ENCODE results near the gene MRPL16. TPM values are rescaled to one million over a fixed set of nuclear protein-coding genes. Genes with fewer than 3 reads are reported as not detected.

Gene MRPL16
- total RNA-seq, 2 experiments from 2014 or later = 22.8 to 24.6 TPM

DNA sequence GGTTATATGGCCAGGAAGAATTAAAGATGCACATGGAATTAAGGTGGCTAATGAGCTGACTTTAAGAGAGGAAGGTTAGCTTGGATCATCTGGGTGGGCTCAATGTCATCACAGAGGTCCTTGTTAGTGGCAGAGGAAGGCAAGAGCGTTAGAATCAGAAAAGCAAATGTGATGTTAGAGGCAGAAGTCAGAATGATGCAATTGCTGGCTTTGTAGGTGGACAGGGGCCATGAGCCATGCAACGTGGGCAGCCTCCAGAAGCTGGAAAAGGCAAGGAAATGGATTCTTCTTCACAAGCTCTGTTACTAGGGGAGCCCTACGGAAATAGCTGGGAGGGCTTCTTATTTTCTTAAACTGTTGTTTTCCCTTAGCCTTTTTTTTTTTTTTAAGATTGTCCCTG, 37.0 kb upstream of the MRPL16 start:
- H3K4me3 ChIP-seq (ENCODE audit: low read length) = no peak overlapping the region
- POLR2A ChIA-PET = no interaction called here
- ATAC-seq (ENCODE audit: poor library complexity) (no peak), DNase-seq (no peak)
- intact Hi-C loops (cut with DNase I, micrococcal nuclease) = no loop called here
- no peaks in the 10 kb centered on the region for H3K9me3 ChIP-seq (ENCODE audit: control insufficient read depth in 1 of 2, insufficient read depth in 1 of 2, low read length in 2 of 2)
- H3K27ac Mint-ChIP-seq = no peak overlapping the region
- no peaks in the 10 kb centered on the region for H3K9me3 Mint-ChIP-seq
- CTCF ChIA-PET = interaction anchor here (0.7 kb wide), 1 partner anchor 91 kb away, joined by 3 read pairs; no protein-coding TSS in a partner anchor
- H3K4me3 Mint-ChIP-seq = no peak overlapping the region
- no peaks in the 10 kb centered on the region for H3K27me3 ChIP-seq (ENCODE audit: control insufficient read depth in 1 of 2, insufficient read depth in 2 of 2, low read length in 2 of 2)
- no peak overlapping the region for H3K27ac ChIP-seq (ENCODE audit: low read depth in 1 of 2, low read length in 2 of 2)
- TF ChIP-seq, protein P1, sequence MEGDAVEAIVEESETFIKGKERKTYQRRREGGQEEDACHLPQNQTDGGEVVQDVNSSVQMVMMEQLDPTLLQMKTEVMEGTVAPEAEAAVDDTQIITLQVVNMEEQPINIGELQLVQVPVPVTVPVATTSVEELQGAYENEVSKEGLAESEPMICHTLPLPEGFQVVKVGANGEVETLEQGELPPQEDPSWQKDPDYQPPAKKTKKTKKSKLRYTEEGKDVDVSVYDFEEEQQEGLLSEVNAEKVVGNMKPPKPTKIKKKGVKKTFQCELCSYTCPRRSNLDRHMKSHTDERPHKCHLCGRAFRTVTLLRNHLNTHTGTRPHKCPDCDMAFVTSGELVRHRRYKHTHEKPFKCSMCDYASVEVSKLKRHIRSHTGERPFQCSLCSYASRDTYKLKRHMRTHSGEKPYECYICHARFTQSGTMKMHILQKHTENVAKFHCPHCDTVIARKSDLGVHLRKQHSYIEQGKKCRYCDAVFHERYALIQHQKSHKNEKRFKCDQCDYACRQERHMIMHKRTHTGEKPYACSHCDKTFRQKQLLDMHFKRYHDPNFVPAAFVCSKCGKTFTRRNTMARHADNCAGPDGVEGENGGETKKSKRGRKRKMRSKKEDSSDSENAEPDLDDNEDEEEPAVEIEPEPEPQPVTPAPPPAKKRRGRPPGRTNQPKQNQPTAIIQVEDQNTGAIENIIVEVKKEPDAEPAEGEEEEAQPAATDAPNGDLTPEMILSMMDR (IDR thresholded peaks at IDR 0.05) = no peak
- no peaks in the 10 kb centered on the region for H3K36me3 Mint-ChIP-seq (ENCODE audit: low read depth)
- H3K4me1 ChIP-seq (ENCODE audit: insufficient read depth, low read length) = no peaks in the 10 kb centered on the region
- no peaks in the 10 kb centered on the region for H3K36me3 ChIP-seq (ENCODE audit: insufficient read depth, low read length)
- H3K27me3 Mint-ChIP-seq = no peaks in the 10 kb centered on the region
- H3K4me1 Mint-ChIP-seq (ENCODE audit: low read depth) = no peaks in the 10 kb centered on the region

DNA sequence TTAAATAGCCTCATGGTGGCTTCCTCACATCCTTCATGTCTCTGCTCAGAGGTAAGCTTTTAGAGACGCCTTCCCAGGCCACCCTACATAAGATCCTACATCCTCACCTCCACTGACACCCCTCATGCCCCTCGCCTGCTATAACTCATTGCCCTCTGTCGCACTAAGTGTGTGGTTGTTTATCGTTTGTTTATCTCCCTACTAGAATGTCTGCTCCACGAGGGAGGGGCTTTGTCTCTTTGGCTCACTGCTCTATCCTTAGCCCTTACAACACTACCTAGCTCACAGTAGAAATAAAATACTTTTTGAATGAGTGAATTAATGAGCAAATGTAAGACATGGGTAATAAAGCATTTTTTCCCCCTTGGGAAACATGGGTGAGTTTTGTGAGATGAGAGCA, 36.0 kb upstream of the MRPL16 start:
- intact Hi-C loops (cut with DNase I, micrococcal nuclease) = no loop called here
- no peaks in the 10 kb centered on the region for H3K36me3 ChIP-seq (ENCODE audit: insufficient read depth, low read length)
- H3K4me1 ChIP-seq (ENCODE audit: insufficient read depth, low read length) = no peaks in the 10 kb centered on the region
- no peaks in the 10 kb centered on the region for H3K9me3 ChIP-seq (ENCODE audit: control insufficient read depth in 1 of 2, insufficient read depth in 1 of 2, low read length in 2 of 2)
- ChIA-PET POLR2A (no interaction called here), CTCF (no interaction called here)
- Mint-ChIP-seq H3K4me3 (no peak overlapping the region), H3K4me1 (ENCODE audit: low read depth) (no peaks in the 10 kb centered on the region), H3K27me3 (peaks cover 8% of the 10 kb centered on the region), H3K27ac (no peak overlapping the region), H3K36me3 (ENCODE audit: low read depth) (no peaks in the 10 kb centered on the region), H3K9me3 (no peaks in the 10 kb centered on the region)
- H3K4me3 ChIP-seq (ENCODE audit: low read length) = no peak overlapping the region
- ATAC-seq (ENCODE audit: poor library complexity) = no peak
- TF ChIP-seq, protein P1 (IDR thresholded peaks at IDR 0.05) = no peak
- H3K27me3 ChIP-seq (ENCODE audit: control insufficient read depth in 1 of 2, insufficient read depth in 2 of 2, low read length in 2 of 2) = no peaks in the 10 kb centered on the region
- DNase-seq = no peak
- H3K27ac ChIP-seq (ENCODE audit: low read depth in 1 of 2, low read length in 2 of 2) = no peak overlapping the region

DNA sequence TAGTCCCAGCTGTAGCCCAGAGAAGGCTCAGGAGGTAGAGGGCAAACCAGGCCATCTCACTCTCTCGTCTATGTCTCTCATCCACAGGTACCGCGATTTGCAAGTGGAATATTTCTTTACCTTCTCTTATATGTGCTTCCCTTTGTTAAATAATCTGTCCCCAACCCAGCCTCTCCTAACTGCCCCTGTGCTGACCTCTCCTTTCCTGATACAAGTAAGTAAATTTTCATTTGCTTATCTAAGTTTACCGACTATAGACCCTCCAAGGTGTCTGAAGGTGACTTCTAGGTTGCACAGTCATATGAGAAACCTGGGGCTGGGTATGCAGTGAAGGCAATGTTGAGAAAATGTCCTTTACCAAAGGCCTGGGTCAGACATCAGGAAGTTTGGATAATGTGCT, 34.8 kb upstream of the MRPL16 start, which contains the start of gene CBLIF:
Gene CBLIF (minus strand): TSS at position 101 of the 400 bp plus-strand sequence. CDS start 46 bp downstream, at position 55.
- no peaks in the 10 kb centered on the region for H3K27me3 ChIP-seq (ENCODE audit: control insufficient read depth in 1 of 2, insufficient read depth in 2 of 2, low read length in 2 of 2)
- no peaks in the 10 kb centered on the region for H3K9me3 ChIP-seq (ENCODE audit: control insufficient read depth in 1 of 2, insufficient read depth in 1 of 2, low read length in 2 of 2)
- intact Hi-C loops (cut with DNase I, micrococcal nuclease) = no loop called here
- no peaks in the 10 kb centered on the region for H3K36me3 ChIP-seq (ENCODE audit: insufficient read depth, low read length)
- Mint-ChIP-seq H3K27me3 (peaks cover 9% of the 10 kb centered on the region), H3K4me3 (no peak within 1 kb of the TSS), H3K36me3 (ENCODE audit: low read depth) (no peaks in the 10 kb centered on the region), H3K9me3 (no peaks in the 10 kb centered on the region), H3K27ac (no peak within 1 kb of the TSS), H3K4me1 (ENCODE audit: low read depth) (no peaks in the 10 kb centered on the region)
- ChIA-PET POLR2A (no interaction called here), CTCF (no interaction called here)
- DNase-seq (no peak), ATAC-seq (ENCODE audit: poor library complexity) (no peak)
- no peaks in the 10 kb centered on the region for H3K4me1 ChIP-seq (ENCODE audit: insufficient read depth, low read length)
- no peak within 1 kb of the TSS for H3K27ac ChIP-seq (ENCODE audit: low read depth in 1 of 2, low read length in 2 of 2)
- TF ChIP-seq, protein P1 (IDR thresholded peaks at IDR 0.05) = no peak
- H3K4me3 ChIP-seq (ENCODE audit: low read length) = no peak within 1 kb of the TSS
